Esophagus squamous epithelium (tissue), 5 donors: ENCODE results near the gene SLC37A3. TPM values are rescaled to one million over a fixed set of nuclear protein-coding genes. Genes with fewer than 3 reads are reported as not detected.

Experiments
- DNase-seq: peaks from one replicate; lab custom pipeline; 2025; lab: John Stamatoyannopoulos, UW
- H3K27ac ChIP-seq, 4 donors: fragments of 200-600 bp; sonication (generic); one replicate each; pipeline ENCODE4 v1.5.1; 2016 to 2019; ENCODE audit warnings: mild to moderate bottlenecking in 1 of 4
- H3K27me3 ChIP-seq, 4 donors: fragments of 200-600 bp; sonication (generic); 1 replicate in 3 of 4; 2 replicates in 1 of 4; pipeline versions ENCODE4 v1.5.1 to v1.6.0; 2017 to 2021; ENCODE audit warnings: antibody characterized with exemption in 1 of 4
- H3K36me3 ChIP-seq, 3 donors: fragments of 200-600 bp; sonication (generic); one replicate each; pipeline ENCODE4 v1.5.1; 2016 to 2019
- H3K4me1 ChIP-seq, 3 donors: fragments of 200-600 bp; sonication (generic); one replicate each; pipeline ENCODE4 v1.5.1; 2017 to 2019
- H3K4me3 ChIP-seq, 4 donors: fragments of 200-600 bp; sonication (generic); 1 replicate in 3 of 4; 2 replicates in 1 of 4; pipeline ENCODE4 v1.5.1; 2016 to 2019; ENCODE audit warnings: mild to moderate bottlenecking in 2 of 4, moderate library complexity in 1 of 4
- H3K9me3 ChIP-seq, 3 donors: fragments of 200-600 bp; sonication (generic); one replicate each; pipeline ENCODE4 v1.5.1; 2016 to 2019
- CTCF ChIP-seq, 6 experiments: fragments of 450-650 bp in 4 of 6; fragments of 200-600 bp in 2 of 6; sonication (generic) in 2 of 6; IDR thresholded peaks; one replicate each; pipeline ENCODE4 v1.5.1; 2016 to 2019; ENCODE audit warnings: antibody characterized with exemption in 6 of 6, mild to moderate bottlenecking in 4 of 6, moderate library complexity in 4 of 6
- POLR2A ChIP-seq, 4 donors: fragments of 450-650 bp; IDR thresholded peaks; one replicate each; pipeline ENCODE4 v1.6.1; 2017; ENCODE audit warnings: antibody characterized with exemption in 4 of 4, mild to moderate bottlenecking in 4 of 4, moderate library complexity in 3 of 4
- WGBS, 2 donors: methylation state at CpG; one replicate each; pipeline ENCODE4 v1.1.5; 2018; 5-methylcytosine and 5-hydroxymethylcytosine counted together
- intact Hi-C: fragments of 100-400 bp; cut with DNase I; formaldehyde crosslinking; loops from one replicate; pipeline ENCODE4 v1.15.0; 2022
- total RNA-seq, 4 donors: library from RNA; depleted of rRNA; stranded (reverse); fragments of >200 nt; gene quantifications; one replicate each; pipeline ENCODE4 v1.1.0, GENCODE V29; 2016
- donor health status: DM: yes; HTN: yes; CAD: no.

SLC37A3 gene, protein sequence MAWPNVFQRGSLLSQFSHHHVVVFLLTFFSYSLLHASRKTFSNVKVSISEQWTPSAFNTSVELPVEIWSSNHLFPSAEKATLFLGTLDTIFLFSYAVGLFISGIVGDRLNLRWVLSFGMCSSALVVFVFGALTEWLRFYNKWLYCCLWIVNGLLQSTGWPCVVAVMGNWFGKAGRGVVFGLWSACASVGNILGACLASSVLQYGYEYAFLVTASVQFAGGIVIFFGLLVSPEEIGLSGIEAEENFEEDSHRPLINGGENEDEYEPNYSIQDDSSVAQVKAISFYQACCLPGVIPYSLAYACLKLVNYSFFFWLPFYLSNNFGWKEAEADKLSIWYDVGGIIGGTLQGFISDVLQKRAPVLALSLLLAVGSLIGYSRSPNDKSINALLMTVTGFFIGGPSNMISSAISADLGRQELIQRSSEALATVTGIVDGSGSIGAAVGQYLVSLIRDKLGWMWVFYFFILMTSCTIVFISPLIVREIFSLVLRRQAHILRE
- 10 to 100 TPM; 17.8 to 44.4 (median 20.9) TPM for total RNA-seq

GRCh38 chr7:140397784-140398750 is at the start of gene SLC37A3:
TSS of gene SLC37A3 (minus strand) at chr7:140398530. CDS start at chr7:140382526, 16,004 bp downstream.
- no peaks in the 10 kb centered on the region for H3K27me3 ChIP-seq
- H3K4me3 ChIP-seq: peak within 1 kb of the TSS; percentile 89 to 100 (median 94)
- H3K9me3 ChIP-seq: no peaks in the 10 kb centered on the region
- H3K36me3 ChIP-seq: peaks cover 0 to 2% (median 0%) of the 10 kb centered on the region in 3 donors
- intact Hi-C loops: no loop called here
- WGBS, 2 donors: 0 to 2% methylated on average over 6 to 18 of the region's 66 CpGs
- H3K27ac ChIP-seq: peak within 1 kb of the TSS; percentile 89 to 95 (median 94)
- TF ChIP-seq POLR2A (IDR thresholded peaks at IDR 0.05) (peak in 3 of 4 donors; percentile 40 to 77 (median 40)), CTCF (IDR thresholded peaks at IDR 0.05) (peak in 4 of 6 experiments; percentile 22 to 36 (median 34))
- peak; percentile 18 for DNase-seq
- peaks cover 0 to 21% (median 3%) of the 10 kb centered on the region in 3 donors for H3K4me1 ChIP-seq

DNA sequence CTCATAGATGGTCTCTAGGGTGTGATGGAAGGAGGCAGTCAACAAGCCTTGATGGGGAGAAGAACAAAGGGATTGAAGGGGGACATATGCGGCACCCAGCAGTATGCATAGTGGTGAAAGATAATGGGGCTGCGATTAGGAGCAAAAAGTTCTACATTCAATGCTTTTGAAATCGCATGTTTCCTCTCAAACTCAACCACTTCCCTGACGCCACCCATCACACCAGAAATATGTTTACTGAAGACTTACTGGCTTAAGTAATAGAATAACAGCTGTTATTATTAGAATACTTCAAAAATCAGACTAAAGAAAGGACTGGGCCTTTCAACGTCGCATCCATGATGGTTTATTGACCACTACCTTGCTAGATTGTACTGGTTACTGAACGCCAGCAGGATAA is 49.5 kb upstream of the SLC37A3 start:
- 74 to 84% methylated on average over 7 of the region's 7 CpGs for WGBS, 2 donors
- intact Hi-C loops: no loop called here
- no peak for TF ChIP-seq POLR2A (IDR thresholded peaks at IDR 0.05)
- no peak for TF ChIP-seq CTCF (IDR thresholded peaks at IDR 0.05)

GRCh38 chr7:140446467-140446866 is 48.1 kb upstream of the SLC37A3 start:
- TF ChIP-seq CTCF (IDR thresholded peaks at IDR 0.05) (no peak), POLR2A (IDR thresholded peaks at IDR 0.05) (no peak)
- intact Hi-C loops: no loop called here
- peaks cover 0 to 1% (median 0%) of the 10 kb centered on the region in 3 donors for H3K36me3 ChIP-seq
- no peak overlapping the region for H3K4me3 ChIP-seq
- no peak for DNase-seq
- H3K27ac ChIP-seq: no peak overlapping the region
- WGBS, 2 donors: 94 to 100% methylated on average over 5 to 11 of the region's 11 CpGs
- H3K4me1 ChIP-seq: no peaks in the 10 kb centered on the region
- no peaks in the 10 kb centered on the region for H3K9me3 ChIP-seq
- H3K27me3 ChIP-seq: no peaks in the 10 kb centered on the region

More for the DNA sequence above, 49.5 kb upstream of the SLC37A3 start:
- Histone ChIP-seq H3K27me3 (no peaks in the 10 kb centered on the region), H3K4me1 (no peaks in the 10 kb centered on the region), H3K4me3 (no peak overlapping the region), H3K9me3 (no peaks in the 10 kb centered on the region), H3K27ac (no peak overlapping the region), H3K36me3 (peaks cover 0 to 15% (median 0%) of the 10 kb centered on the region in 3 donors)
- no peak for DNase-seq

DNA sequence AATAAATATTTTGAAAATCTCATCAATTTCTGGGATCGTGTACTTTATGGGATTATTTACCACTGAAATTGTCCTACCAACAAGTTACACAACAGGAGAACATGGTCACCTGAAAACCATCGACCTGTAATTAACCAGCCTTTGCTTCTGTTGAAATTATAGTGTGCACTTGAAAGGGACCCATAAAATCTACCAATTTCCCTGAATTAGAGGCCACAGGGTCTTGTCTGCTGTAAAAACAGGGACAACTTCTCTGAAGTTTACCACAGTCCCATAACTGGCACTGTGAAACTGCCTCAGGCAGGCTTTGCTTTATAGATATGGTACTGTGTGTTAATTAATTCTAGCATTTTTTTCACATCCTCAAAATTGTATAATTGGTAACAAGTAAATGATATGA is 43.2 kb upstream of the SLC37A3 start:
- intact Hi-C loops: no loop called here
- 69 to 89% methylated on average over 2 of the region's 2 CpGs for WGBS, 2 donors
- Histone ChIP-seq H3K36me3 (no peaks in the 10 kb centered on the region), H3K9me3 (no peaks in the 10 kb centered on the region), H3K4me1 (no peaks in the 10 kb centered on the region), H3K27me3 (no peaks in the 10 kb centered on the region), H3K27ac (no peak overlapping the region), H3K4me3 (no peak overlapping the region)
- DNase-seq: no peak
- TF ChIP-seq CTCF (IDR thresholded peaks at IDR 0.05) (no peak), POLR2A (IDR thresholded peaks at IDR 0.05) (no peak)
